GM12878 (cell line): ENCODE measurements around the gene PTPRD. TPM values are rescaled to one million over a fixed set of nuclear protein-coding genes. Genes with fewer than 3 reads are reported as not detected.

Experiments used
- ATAC-seq: fragments of 200-7000 bp; cut with Tn5 transposase; 3 replicates; pipeline ENCODE4 v1.9.1; 2020; ENCODE audit warnings: mild to moderate bottlenecking, moderate library complexity
- BruUV-seq: library from RNA; stranded (reverse); fragments of 400-500 nt; replicated peaks from 2 replicates; lab custom pipeline; 2021; lab: Mats Ljungman, UMichigan
- CTCF ChIA-PET: fragments of 300-600 bp; sonication (Branson Sonifier 250); formaldehyde crosslinking; extraction: SDS; loops from one replicate; lab custom pipeline; 2021; ENCODE audit warnings: inconsistent platforms; lab: Yijun Ruan, JAX
- POLR2A ChIA-PET: fragments of 350-600 bp; formaldehyde crosslinking; extraction: SDS; loops from one replicate; lab custom pipeline; 2021; ENCODE audit warnings: inconsistent platforms; lab: Charles Lee
- RAD21 ChIA-PET: fragments of 300-600 bp; sonication (Branson Sonifier 250); formaldehyde crosslinking; loops from one replicate; lab custom pipeline; 2023; ENCODE audit warnings: antibody characterized with exemption; ENCODE audit not compliant: unreplicated experiment; lab: Charles Lee
- SMC1A ChIA-PET: fragments of 300-600 bp; sonication (Branson Sonifier 250); formaldehyde crosslinking; loops from one replicate; lab custom pipeline; 2023; ENCODE audit not compliant: unreplicated experiment, uncharacterized antibody; lab: Charles Lee
- DNase-seq: peaks from one replicate; pipeline ENCODE4 v3.0.0-alpha.2; 2011; ENCODE audit warnings: low read depth, low spot score
- FAIRE-seq: peaks from 3 replicates; lab custom pipeline; 2011; peaks lifted over from hg19 to GRCh38; lab: Jason Lieb, UNC
- H2AFZ ChIP-seq: 2 replicates; pipeline ENCODE4 v1.6.0; 2011; ENCODE audit warnings: low read depth, low read length, control low read depth; ENCODE audit not compliant: control insufficient read depth
- H3K27ac ChIP-seq: 2 replicates; pipeline ENCODE4 v1.5.1; 2011; ENCODE audit warnings: control low read depth; ENCODE audit not compliant: control insufficient read depth, insufficient read depth
- H3K27me3 ChIP-seq, 2 experiments: replicated peaks in 1 of 2; 2 replicates each; pipeline versions ENCODE4 v1.6.0 to v1.6.1; 2011; ENCODE audit warnings: low read length in 1 of 2; ENCODE audit not compliant: control insufficient read depth in 2 of 2, insufficient read depth in 2 of 2
- H3K36me3 ChIP-seq, 2 experiments: 2 replicates each; pipeline ENCODE4 v1.5.1; 2011; ENCODE audit warnings: low read length in 1 of 2; ENCODE audit not compliant: control insufficient read depth in 2 of 2, insufficient read depth in 2 of 2
- H3K4me1 ChIP-seq: 2 replicates; pipeline ENCODE4 v1.6.1; 2011; ENCODE audit warnings: mild to moderate bottlenecking, low read length, moderate library complexity, mixed read lengths; ENCODE audit not compliant: control insufficient read depth, insufficient read depth
- H3K4me2 ChIP-seq: 2 replicates; pipeline ENCODE4 v1.6.0; 2011; ENCODE audit warnings: control low read depth; ENCODE audit not compliant: control insufficient read depth, insufficient read depth
- H3K4me3 ChIP-seq: fragments of 200-600 bp; sonication (generic); 2 replicates; pipeline ENCODE4 v1.5.1; 2016
- H3K79me2 ChIP-seq: 2 replicates; pipeline ENCODE4 v1.6.0; 2011; ENCODE audit warnings: low read length; ENCODE audit not compliant: control insufficient read depth, insufficient read depth
- H3K9ac ChIP-seq: 2 replicates; pipeline ENCODE4 v1.8.0; 2011; ENCODE audit warnings: low read length, control low read depth, mixed read lengths; ENCODE audit not compliant: control insufficient read depth, insufficient read depth
- H3K9me3 ChIP-seq: replicated peaks from 3 replicates; pipeline ENCODE4 v1.5.1; 2011; ENCODE audit warnings: mild to moderate bottlenecking, low read length; ENCODE audit not compliant: control insufficient read depth, insufficient read depth
- H4K20me1 ChIP-seq: 2 replicates; pipeline ENCODE4 v1.6.0; 2011; ENCODE audit not compliant: control insufficient read depth, insufficient read depth
- ATF7 ChIP-seq: fragments of 450-650 bp; IDR thresholded peaks from 2 replicates; pipeline ENCODE4 v1.6.1; 2016; ENCODE audit warnings: low read depth, mild to moderate bottlenecking
- BHLHE40 ChIP-seq, 2 experiments: fragments of 450-650 bp in 1 of 2; IDR thresholded peaks; 2 replicates each; pipeline ENCODE4 v1.6.1; 2011 to 2017; ENCODE audit warnings: low read depth in 2 of 2, borderline replicate concordance in 1 of 2, improper control_type of control experiment in 1 of 2, low read length in 1 of 2, mild to moderate bottlenecking in 1 of 2
- CBX5 ChIP-seq: sonication (generic); IDR thresholded peaks from 2 replicates; pipeline ENCODE4 v1.6.1; 2016; ENCODE audit warnings: low read depth, moderate library complexity, mild to moderate bottlenecking, inconsistent platforms
- CEBPB ChIP-seq, 2 experiments: fragments of 150-350 bp in 1 of 2; IDR thresholded peaks; 2 replicates each; pipeline ENCODE4 v1.6.1; 2012 to 2014; ENCODE audit warnings: low read depth in 2 of 2, low read length in 2 of 2, borderline replicate concordance in 1 of 2, inconsistent platforms in 1 of 2
- CHD1 ChIP-seq: IDR thresholded peaks from 2 replicates; pipeline ENCODE4 v1.6.1; 2012; ENCODE audit warnings: low read depth, low read length, improper control_type of control experiment
- FOS ChIP-seq: IDR thresholded peaks from 3 replicates; pipeline ENCODE4 v1.6.1; 2011; ENCODE audit warnings: borderline replicate concordance; ENCODE audit not compliant: insufficient read length; ENCODE audit errors: extremely low read depth
- FOXK2 ChIP-seq: fragments of 450-650 bp; IDR thresholded peaks from 2 replicates; pipeline ENCODE4 v1.6.1; 2017; ENCODE audit warnings: mild to moderate bottlenecking, moderate library complexity
- IRF3 ChIP-seq: fragments of 450-650 bp; IDR thresholded peaks from 2 replicates; pipeline ENCODE4 v1.6.1; 2014; ENCODE audit warnings: mild to moderate bottlenecking
- MEF2B ChIP-seq: fragments of 450-650 bp; IDR thresholded peaks from 2 replicates; pipeline ENCODE4 v1.6.1; 2018; ENCODE audit warnings: mild to moderate bottlenecking, moderate library complexity; ENCODE audit not compliant: partially characterized antibody, poor library complexity, severe bottlenecking
- MTA3 ChIP-seq: IDR thresholded peaks from 2 replicates; pipeline ENCODE4 v1.6.1; 2012; ENCODE audit warnings: low read length, inconsistent platforms, borderline replicate concordance
- NFYA ChIP-seq: IDR thresholded peaks from 2 replicates; pipeline ENCODE4 v1.6.1; 2011; ENCODE audit warnings: low read depth, mild to moderate bottlenecking, low read length, improper control_type of control experiment, borderline replicate concordance
- PML ChIP-seq: IDR thresholded peaks from 2 replicates; pipeline ENCODE4 v1.6.1; 2012; ENCODE audit warnings: low read length, inconsistent platforms
- POLR2AphosphoS2 ChIP-seq: IDR thresholded peaks from 2 replicates; pipeline ENCODE4 v1.6.1; 2011; ENCODE audit warnings: low read depth, mild to moderate bottlenecking, low read length, improper control_type of control experiment, moderate library complexity
- SMC3 ChIP-seq: IDR thresholded peaks from 2 replicates; pipeline ENCODE4 v1.6.1; 2011; ENCODE audit warnings: low read length, improper control_type of control experiment, borderline replicate concordance
- USF2 ChIP-seq: IDR thresholded peaks from 2 replicates; pipeline ENCODE4 v1.6.1; 2011; ENCODE audit warnings: low read depth, low read length, improper control_type of control experiment, borderline replicate concordance
- ZNF207 ChIP-seq: fragments of 450-650 bp; IDR thresholded peaks from 2 replicates; pipeline ENCODE4 v1.6.1; 2014; ENCODE audit warnings: antibody characterized with exemption, mild to moderate bottlenecking, borderline replicate concordance
- ZNF592 ChIP-seq: fragments of 450-650 bp; IDR thresholded peaks from 2 replicates; pipeline ENCODE4 v1.6.1; 2017; ENCODE audit warnings: mild to moderate bottlenecking, moderate library complexity
- WGBS: methylation state at CpG from one replicate; pipeline ENCODE4 v1.1.6; 2016; ENCODE audit warnings: low lambda C conversion rate; ENCODE audit not compliant: insufficient replicate concordance, insufficient coverage; ENCODE audit errors: missing lambda C conversion rate; 5-methylcytosine and 5-hydroxymethylcytosine counted together
- in situ Hi-C: fragments of 300-500 bp; cut with MboI; formaldehyde crosslinking; loops from 9 replicates; pipeline ENCODE4 v1.14.3; 2018; ENCODE audit warnings: mixed read lengths
- intact Hi-C: fragments of 100-400 bp; cut with micrococcal nuclease; formaldehyde crosslinking; loops from one replicate; pipeline ENCODE4 v1.14.2; 2022; ENCODE audit not compliant: unreplicated experiment
- polyA plus RNA-seq, 11 experiments: library from polyadenylated mRNA; depleted of rRNA in 4 of 11; unstranded in 6 of 11; stranded (reverse) in 5 of 11; fragments of >200 nt; fragmentation: Nextera tagmentation in 4 of 11; fragmentation: Illumina TruSeq in 1 of 11; extraction: Ambion mirVana in 4 of 11; extraction: Trizol in 1 of 11; gene quantifications; 1 replicate in 1 of 11; 2 replicates in 10 of 11; pipeline versions ENCODE4 v1.2.1 to v1.2.3, GENCODE V29; 2011 to 2016; ENCODE audit warnings: inconsistent platforms in 2 of 11, missing spikeins in 2 of 11, low read depth in 1 of 11
- total RNA-seq, 4 experiments: library from RNA; depleted of rRNA in 3 of 4; stranded (reverse); fragments of >200 nt in 3 of 4; fragmentation: Illumina TruSeq in 1 of 4; extraction: Trizol in 1 of 4; gene quantifications; 2 replicates each; pipeline versions ENCODE4 v1.2.1 to v1.2.3, GENCODE V29; 2013 to 2021

The PTPRD gene
- total and polyA plus RNA-seq, 10 of the 15 experiments (the other 5 are each of a cell fraction or from before 2014, with no cell fraction given): under 0.01 to 0.05 (median 0.01) TPM; not detected in 7

DNA sequence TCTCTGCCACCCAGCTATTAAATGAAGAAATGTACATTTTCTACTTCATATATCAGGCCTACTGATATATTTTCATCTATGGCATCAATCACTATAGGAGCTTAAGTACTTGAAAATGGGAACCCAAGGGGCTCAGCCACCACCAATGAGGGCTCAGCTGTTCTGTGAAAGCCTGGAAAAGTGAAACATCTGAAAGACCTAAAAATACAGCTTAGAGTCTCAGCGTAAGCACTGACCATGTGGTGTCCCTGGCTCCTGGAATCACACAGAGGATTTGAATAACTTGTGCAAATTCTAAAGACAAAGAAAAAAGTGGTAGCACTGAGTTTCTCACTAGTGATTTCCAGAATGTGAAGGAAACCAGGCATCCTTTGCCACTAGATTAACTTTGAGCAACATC lies 64.5 kb downstream of the PTPRD start:
- POLR2A ChIA-PET: no interaction called here
- RAD21 ChIA-PET: no interaction called here
- H3K4me2 ChIP-seq: no peak overlapping the region
- no peak overlapping the region for H2AFZ ChIP-seq
- FAIRE-seq (no peak), DNase-seq (no peak), ATAC-seq (no peak)
- no TSS peak for BruUV-seq
- no peak overlapping the region for H3K4me3 ChIP-seq
- in situ Hi-C loops (no loop called here), intact Hi-C loops (no loop called here)
- SMC1A ChIA-PET: interaction anchor here (1.0 kb wide), 1 partner anchor 12 kb away, joined by 4 read pairs; no protein-coding TSS in a partner anchor
- no peak for TF ChIP-seq MTA3
- TF ChIP-seq ATF7: no peak
- TF ChIP-seq ZNF207: no peak
- no peak for TF ChIP-seq BHLHE40 (IDR thresholded peaks at IDR 0.05; ENCODE audit: borderline replicate concordance in 1 of 2, low read depth in 2 of 2, low read length in 1 of 2)
- no peak for TF ChIP-seq FOXK2
- TF ChIP-seq USF2: no peak
- TF ChIP-seq CEBPB (IDR thresholded peaks at IDR 0.05; ENCODE audit: borderline replicate concordance in 1 of 2, low read depth in 2 of 2, low read length in 2 of 2): no peak
- TF ChIP-seq IRF3: no peak
- TF ChIP-seq PML: no peak
- no peak for TF ChIP-seq NFYA
- no peak for TF ChIP-seq FOS
- no peak for TF ChIP-seq CBX5
- TF ChIP-seq POLR2AphosphoS2: no peak
- TF ChIP-seq SMC3: no peak
- no peak for TF ChIP-seq MEF2B
- no peak for TF ChIP-seq CHD1
- TF ChIP-seq ZNF592: no peak
- CTCF ChIA-PET: no interaction called here
- H3K4me1 ChIP-seq: no peaks in the 10 kb centered on the region
- H3K36me3 ChIP-seq: no peaks in the 10 kb centered on the region
- H3K27ac ChIP-seq: no peak overlapping the region
- 0% methylated on average over 1 of the region's 1 CpG for WGBS
- H3K9ac ChIP-seq: no peak overlapping the region
- H4K20me1 ChIP-seq: no peaks in the 10 kb centered on the region
- no peaks in the 10 kb centered on the region for H3K27me3 ChIP-seq
- no peaks in the 10 kb centered on the region for H3K9me3 ChIP-seq
- H3K79me2 ChIP-seq: no peaks in the 10 kb centered on the region
